GM23248 (cell line): ENCODE data around the gene ARHGAP26.

Source experiments
- EZH2 ChIP-seq: fragments of 200-600 bp; sonication (generic); IDR thresholded peaks from 2 replicates; pipeline ENCODE4 v1.6.1; 2018; ENCODE audit warnings: antibody characterized with exemption, mild to moderate bottlenecking; ENCODE audit not compliant: insufficient read depth, poor library complexity, severe bottlenecking
- EZH2phosphoT487 ChIP-seq: fragments of 200-600 bp; sonication (generic); IDR thresholded peaks from 2 replicates; pipeline ENCODE4 v1.6.1; 2018; ENCODE audit warnings: antibody characterized with exemption, moderate library complexity, mild to moderate bottlenecking, low read depth; ENCODE audit not compliant: insufficient read depth

- TF ChIP-seq EZH2phosphoT487 (no peak), EZH2 (no peak)
Observed at GRCh38 chr5:142881076-142881783, 111.1 kb downstream of the ARHGAP26 start.
